Keratinocyte (primary cell): ENCODE measurements around the gene ITGB2. TPM values are rescaled to one million over a fixed set of nuclear protein-coding genes. Genes with fewer than 3 reads are reported as not detected.

ENCODE experiments used
- DNase-seq: peaks from one replicate; pipeline ENCODE4 v3.0.0-alpha.2; 2011; ENCODE audit warnings: low read depth, missing footprints, low spot score
- FAIRE-seq: peaks from 2 replicates; lab custom pipeline; 2011; peaks lifted over from hg19 to GRCh38; lab: Jason Lieb, UNC
- H2AFZ ChIP-seq: 2 replicates; pipeline ENCODE4 v1.6.0; 2012; ENCODE audit warnings: low read length, control low read depth, inconsistent platforms; ENCODE audit not compliant: control insufficient read depth
- H3K27ac ChIP-seq: 2 replicates; pipeline ENCODE4 v1.5.1; 2011; ENCODE audit warnings: low read length; ENCODE audit not compliant: control insufficient read depth, insufficient read depth
- H3K27me3 ChIP-seq: 3 replicates; pipeline ENCODE4 v1.6.0; 2011; ENCODE audit warnings: low read length; ENCODE audit not compliant: control insufficient read depth, insufficient read depth; ENCODE audit errors: extremely low read depth
- H3K36me3 ChIP-seq, 2 experiments: 2 replicates in 1 of 2; 3 replicates in 1 of 2; pipeline ENCODE4 v1.5.1; 2011; ENCODE audit warnings: low read length in 2 of 2, mild to moderate bottlenecking in 1 of 2; ENCODE audit not compliant: control insufficient read depth in 2 of 2, insufficient read depth in 2 of 2; ENCODE audit errors: extremely low read depth in 1 of 2
- H3K4me1 ChIP-seq: 3 replicates; pipeline ENCODE4 v1.5.1; 2011; ENCODE audit warnings: low read length; ENCODE audit not compliant: control insufficient read depth, insufficient read depth; ENCODE audit errors: extremely low read depth
- H3K4me2 ChIP-seq: 3 replicates; pipeline ENCODE4 v1.6.0; 2011; ENCODE audit warnings: low read depth, low read length; ENCODE audit not compliant: control insufficient read depth, insufficient read depth; ENCODE audit errors: extremely low read depth
- H3K4me3 ChIP-seq, 3 experiments: fragments of 200-600 bp in 1 of 3; sonication (generic) in 1 of 3; 2 replicates in 2 of 3; 3 replicates in 1 of 3; pipeline ENCODE4 v1.5.1; 2011 to 2016; ENCODE audit warnings: low read length in 3 of 3, mild to moderate bottlenecking in 3 of 3, control low read depth in 2 of 3, inconsistent platforms in 1 of 3, low read depth in 1 of 3, mixed read lengths in 1 of 3, mixed run types in 1 of 3, moderate library complexity in 1 of 3; ENCODE audit not compliant: control insufficient read depth in 2 of 3, insufficient read depth in 2 of 3; ENCODE audit errors: extremely low read depth in 1 of 3
- H3K79me2 ChIP-seq: 2 replicates; pipeline ENCODE4 v1.6.0; 2012; ENCODE audit warnings: low read length; ENCODE audit not compliant: control insufficient read depth, insufficient read depth
- H3K9ac ChIP-seq: 3 replicates; pipeline ENCODE4 v1.6.0; 2011; ENCODE audit warnings: low read length; ENCODE audit not compliant: control insufficient read depth, insufficient read depth; ENCODE audit errors: extremely low read depth
- H3K9me1 ChIP-seq: 3 replicates; pipeline ENCODE4 v1.6.0; 2011; ENCODE audit warnings: low read length; ENCODE audit not compliant: control insufficient read depth, insufficient read depth; ENCODE audit errors: extremely low read depth
- H3K9me3 ChIP-seq: 2 replicates; pipeline ENCODE4 v1.5.1; 2012; ENCODE audit warnings: low read depth, low read length; ENCODE audit not compliant: control insufficient read depth
- H4K20me1 ChIP-seq: 3 replicates; pipeline ENCODE4 v1.6.0; 2011; ENCODE audit warnings: low read length; ENCODE audit not compliant: control insufficient read depth, insufficient read depth; ENCODE audit errors: extremely low read depth
- EZH2 ChIP-seq: IDR thresholded peaks from one replicate; pipeline ENCODE4 v1.6.1; 2012; ENCODE audit warnings: inconsistent platforms, mild to moderate bottlenecking, low read length, moderate library complexity
- dilution Hi-C: fragments of 300-500 bp; cut with MboI; formaldehyde crosslinking; loops from one replicate; pipeline ENCODE4 v1.7.0; 2020; ENCODE audit warnings: low sequenced_read_pairs; ENCODE audit not compliant: extremely low pct_ligation_motif_present
- polyA plus RNA-seq, 5 experiments: library from polyadenylated mRNA; depleted of rRNA in 3 of 5; stranded (reverse) in 3 of 5; stranded (forward) in 1 of 5; unstranded in 1 of 5; fragments of >200 nt; gene quantifications; 1 replicate in 1 of 5; 2 replicates in 3 of 5; 3 replicates in 1 of 5; pipeline versions ENCODE4 v1.2.1 to v1.2.3, GENCODE V29; 2011 to 2012; ENCODE audit warnings: missing spikeins in 2 of 5, low read depth in 1 of 5, low replicate concordance in 1 of 5
- TF ChIP-seq, protein P1 (sequence below), 3 experiments: IDR thresholded peaks in 1 of 3; conservative IDR thresholded peaks in 1 of 3; optimal IDR thresholded peaks in 1 of 3; 2 replicates in 2 of 3; 3 replicates in 1 of 3; pipeline versions ENCODE3 to v1.5.1; 2011; ENCODE audit warnings: low read length in 3 of 3, mild to moderate bottlenecking in 3 of 3, moderate library complexity in 2 of 3, control low read depth in 1 of 3, inconsistent platforms in 1 of 3; ENCODE audit not compliant: insufficient read depth in 2 of 3; ENCODE audit errors: extremely low read depth in 1 of 3

The ITGB2 gene
- polyA plus RNA-seq, 1 donor (not counting 4 experiments of a cell fraction or from before 2014, with no cell fraction given): 0.55 TPM

- no peaks in the 10 kb centered on the region for H3K9me3 ChIP-seq
- H3K9me1 ChIP-seq: peaks cover 6% of the 10 kb centered on the region
- H2AFZ ChIP-seq: no peak overlapping the region
- H3K36me3 ChIP-seq: peaks cover 36 to 48% of the 10 kb centered on the region in 2 experiments
- no peak overlapping the region for H3K9ac ChIP-seq
- peaks cover 15% of the 10 kb centered on the region for H3K4me1 ChIP-seq
- H3K27ac ChIP-seq: no peak overlapping the region
- dilution Hi-C loops: no loop called here
- peaks cover 7% of the 10 kb centered on the region for H4K20me1 ChIP-seq
- H3K4me3 ChIP-seq: no peak overlapping the region
- DNase-seq (no peak), FAIRE-seq (no peak)
- peaks cover 33% of the 10 kb centered on the region for H3K79me2 ChIP-seq
- no peaks in the 10 kb centered on the region for H3K27me3 ChIP-seq
- no peak overlapping the region for H3K4me2 ChIP-seq
- TF ChIP-seq EZH2: no peak
- TF ChIP-seq, protein P1, sequence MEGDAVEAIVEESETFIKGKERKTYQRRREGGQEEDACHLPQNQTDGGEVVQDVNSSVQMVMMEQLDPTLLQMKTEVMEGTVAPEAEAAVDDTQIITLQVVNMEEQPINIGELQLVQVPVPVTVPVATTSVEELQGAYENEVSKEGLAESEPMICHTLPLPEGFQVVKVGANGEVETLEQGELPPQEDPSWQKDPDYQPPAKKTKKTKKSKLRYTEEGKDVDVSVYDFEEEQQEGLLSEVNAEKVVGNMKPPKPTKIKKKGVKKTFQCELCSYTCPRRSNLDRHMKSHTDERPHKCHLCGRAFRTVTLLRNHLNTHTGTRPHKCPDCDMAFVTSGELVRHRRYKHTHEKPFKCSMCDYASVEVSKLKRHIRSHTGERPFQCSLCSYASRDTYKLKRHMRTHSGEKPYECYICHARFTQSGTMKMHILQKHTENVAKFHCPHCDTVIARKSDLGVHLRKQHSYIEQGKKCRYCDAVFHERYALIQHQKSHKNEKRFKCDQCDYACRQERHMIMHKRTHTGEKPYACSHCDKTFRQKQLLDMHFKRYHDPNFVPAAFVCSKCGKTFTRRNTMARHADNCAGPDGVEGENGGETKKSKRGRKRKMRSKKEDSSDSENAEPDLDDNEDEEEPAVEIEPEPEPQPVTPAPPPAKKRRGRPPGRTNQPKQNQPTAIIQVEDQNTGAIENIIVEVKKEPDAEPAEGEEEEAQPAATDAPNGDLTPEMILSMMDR (optimal IDR thresholded peaks at IDR 0.05 in 1 of 3, IDR thresholded peaks at IDR 0.05 in 1 of 3, conservative IDR thresholded peaks at IDR 0.05 in 1 of 3; ENCODE audit: extremely low read depth in 1 of 3, insufficient read depth in 2 of 3, low read length in 3 of 3): no peak
Measured at GRCh38 chr21:44854664-44855446, 65.8 kb downstream of the ITGB2 start.

GRCh38 chr21:44854391-44854663 is 66.4 kb downstream of the ITGB2 start:
- Histone ChIP-seq H3K27ac (no peak overlapping the region), H2AFZ (no peak overlapping the region), H3K9me1 (peaks cover 3% of the 10 kb centered on the region), H3K27me3 (no peaks in the 10 kb centered on the region), H3K4me1 (peaks cover 12% of the 10 kb centered on the region), H3K9me3 (no peaks in the 10 kb centered on the region), H4K20me1 (peaks cover 3% of the 10 kb centered on the region), H3K36me3 (peaks cover 36 to 49% of the 10 kb centered on the region in 2 experiments), H3K4me3 (no peak overlapping the region), H3K4me2 (no peak overlapping the region), H3K9ac (no peak overlapping the region), H3K79me2 (peaks cover 30% of the 10 kb centered on the region)
- dilution Hi-C loops: no loop called here
- DNase-seq: no peak
- TF ChIP-seq EZH2: no peak
- TF ChIP-seq, protein P1 (optimal IDR thresholded peaks at IDR 0.05 in 1 of 3, IDR thresholded peaks at IDR 0.05 in 1 of 3, conservative IDR thresholded peaks at IDR 0.05 in 1 of 3; ENCODE audit: extremely low read depth in 1 of 3, insufficient read depth in 2 of 3, low read length in 3 of 3): no peak
- no peak for FAIRE-seq
